OCI-LY3 (cell line): ENCODE data around the gene NAE1.

Experiments used
- H2AFZ ChIP-seq: fragments of 200-600, 300-600 bp; shearing (Covaris generic); 2 replicates; pipeline ENCODE4 v1.6.0; 2014; ENCODE audit warnings: antibody characterized with exemption, low read depth, low read length
- H3K27ac ChIP-seq: fragments of 200-600, 300-600 bp; sonication (generic); 2 replicates; pipeline ENCODE4 v1.5.1; 2014; ENCODE audit warnings: mild to moderate bottlenecking, low read length, moderate library complexity, mixed read lengths
- H3K27me3 ChIP-seq: fragments of 200-600, 300-600 bp; sonication (generic); 2 replicates; pipeline ENCODE4 v1.6.1; 2014; ENCODE audit warnings: low read depth, low read length, mixed read lengths
- H3K36me3 ChIP-seq: fragments of 200-600, 300-600 bp; sonication (generic); replicated peaks from 2 replicates; pipeline ENCODE3; 2014; ENCODE audit warnings: low read depth, low read length, mixed read lengths
- H3K4me1 ChIP-seq: fragments of 300-600, 200-600 bp; sonication (generic); 2 replicates; pipeline ENCODE4 v1.6.1; 2014; ENCODE audit warnings: low read length, mixed read lengths
- H3K4me2 ChIP-seq: fragments of 200-600, 300-600 bp; sonication (generic); 2 replicates; pipeline ENCODE4 v1.6.1; 2014; ENCODE audit warnings: low read length, mixed read lengths
- H3K4me3 ChIP-seq: fragments of 300-600, 200-600 bp; sonication (generic); 2 replicates; pipeline ENCODE4 v1.5.1; 2014; ENCODE audit warnings: antibody characterized with exemption, mild to moderate bottlenecking, low read length, moderate library complexity
- H3K79me2 ChIP-seq: fragments of 300-600, 200-600 bp; shearing (Covaris generic); 2 replicates; pipeline ENCODE4 v1.6.1; 2014; ENCODE audit warnings: mild to moderate bottlenecking, low read length, mixed read lengths
- H3K9ac ChIP-seq: fragments of 300-600, 200-600 bp; shearing (Covaris generic); 2 replicates; pipeline ENCODE4 v1.6.0; 2014; ENCODE audit warnings: mild to moderate bottlenecking, low read length, moderate library complexity
- H3K9me3 ChIP-seq: fragments of 200-600, 300-600 bp; shearing (Covaris generic); 2 replicates; pipeline ENCODE4 v1.6.1; 2014; ENCODE audit warnings: low read length, mixed read lengths; ENCODE audit not compliant: insufficient read depth
- H4K20me1 ChIP-seq: fragments of 200-600, 300-600 bp; sonication (generic); 2 replicates; pipeline ENCODE4 v1.6.1; 2016; ENCODE audit warnings: low read length, mixed read lengths; ENCODE audit not compliant: insufficient read depth
- EZH2phosphoT487 ChIP-seq: fragments of 200-600 bp; shearing (Covaris generic); IDR thresholded peaks from 2 replicates; pipeline ENCODE4 v1.6.1; 2018; ENCODE audit warnings: antibody characterized with exemption, mixed run types, low read depth
- TF ChIP-seq, protein P1 (sequence below): fragments of 200-600, 300-600 bp; sonication (generic); IDR thresholded peaks from 2 replicates; pipeline ENCODE4 v1.5.1; 2014; ENCODE audit warnings: antibody characterized with exemption, low read length, low read depth

The NAE1 gene

DNA sequence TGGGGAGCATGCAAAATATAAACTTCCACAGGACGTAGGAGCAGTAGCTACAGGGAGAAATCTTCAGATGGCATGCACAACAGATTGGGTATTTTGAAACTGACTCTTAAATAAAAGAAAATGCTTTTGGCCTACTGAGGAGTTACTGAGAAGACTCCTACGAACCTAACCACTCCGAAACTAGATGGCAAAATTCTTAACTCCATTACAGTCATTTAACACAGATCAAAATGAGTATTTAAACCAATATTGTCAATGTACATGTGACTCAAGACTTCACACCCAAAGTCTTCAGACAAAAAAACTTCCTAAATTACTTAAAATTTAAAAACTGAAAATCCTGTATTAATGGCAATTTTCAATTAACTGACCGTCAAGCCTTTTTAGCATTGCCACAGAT is 21.0 kb downstream of the NAE1 start:
- Histone ChIP-seq H3K9ac (no peak overlapping the region), H3K79me2 (no peaks in the 10 kb centered on the region), H3K27me3 (no peaks in the 10 kb centered on the region), H2AFZ (no peak overlapping the region), H3K4me3 (no peak overlapping the region), H3K4me1 (no peaks in the 10 kb centered on the region), H3K4me2 (no peak overlapping the region), H4K20me1 (no peaks in the 10 kb centered on the region), H3K27ac (no peak overlapping the region), H3K9me3 (no peaks in the 10 kb centered on the region), H3K36me3 (peaks cover 76% of the 10 kb centered on the region)
- TF ChIP-seq, protein P1, sequence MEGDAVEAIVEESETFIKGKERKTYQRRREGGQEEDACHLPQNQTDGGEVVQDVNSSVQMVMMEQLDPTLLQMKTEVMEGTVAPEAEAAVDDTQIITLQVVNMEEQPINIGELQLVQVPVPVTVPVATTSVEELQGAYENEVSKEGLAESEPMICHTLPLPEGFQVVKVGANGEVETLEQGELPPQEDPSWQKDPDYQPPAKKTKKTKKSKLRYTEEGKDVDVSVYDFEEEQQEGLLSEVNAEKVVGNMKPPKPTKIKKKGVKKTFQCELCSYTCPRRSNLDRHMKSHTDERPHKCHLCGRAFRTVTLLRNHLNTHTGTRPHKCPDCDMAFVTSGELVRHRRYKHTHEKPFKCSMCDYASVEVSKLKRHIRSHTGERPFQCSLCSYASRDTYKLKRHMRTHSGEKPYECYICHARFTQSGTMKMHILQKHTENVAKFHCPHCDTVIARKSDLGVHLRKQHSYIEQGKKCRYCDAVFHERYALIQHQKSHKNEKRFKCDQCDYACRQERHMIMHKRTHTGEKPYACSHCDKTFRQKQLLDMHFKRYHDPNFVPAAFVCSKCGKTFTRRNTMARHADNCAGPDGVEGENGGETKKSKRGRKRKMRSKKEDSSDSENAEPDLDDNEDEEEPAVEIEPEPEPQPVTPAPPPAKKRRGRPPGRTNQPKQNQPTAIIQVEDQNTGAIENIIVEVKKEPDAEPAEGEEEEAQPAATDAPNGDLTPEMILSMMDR = no peak
- TF ChIP-seq EZH2phosphoT487 = no peak

DNA sequence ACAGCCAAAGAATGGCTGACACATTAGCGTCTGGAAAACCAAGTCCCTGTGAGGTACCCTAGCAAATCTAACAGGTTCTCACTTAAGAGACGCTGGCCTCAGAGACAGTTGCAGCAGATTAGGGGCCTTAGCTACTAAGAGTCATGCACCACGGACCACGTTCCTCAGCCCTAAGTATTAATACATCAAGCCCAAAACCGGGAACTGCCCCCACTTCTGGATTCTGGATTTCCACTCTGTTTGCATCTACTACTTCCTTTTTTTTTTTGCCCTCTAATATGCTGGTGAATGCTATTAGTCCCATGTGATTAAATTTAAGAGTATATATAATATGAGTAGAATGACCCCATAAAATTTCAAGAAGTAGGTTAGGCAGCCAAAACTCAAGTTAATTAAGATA is 28.6 kb downstream of the NAE1 start:
- no peaks in the 10 kb centered on the region for H4K20me1 ChIP-seq
- TF ChIP-seq, protein P1 = no peak
- no peak for TF ChIP-seq EZH2phosphoT487
- no peaks in the 10 kb centered on the region for H3K27me3 ChIP-seq
- H3K4me2 ChIP-seq = no peak overlapping the region
- no peaks in the 10 kb centered on the region for H3K9me3 ChIP-seq
- H3K79me2 ChIP-seq = no peaks in the 10 kb centered on the region
- peaks cover 34% of the 10 kb centered on the region for H3K36me3 ChIP-seq
- no peak overlapping the region for H2AFZ ChIP-seq
- H3K4me1 ChIP-seq = no peaks in the 10 kb centered on the region
- H3K27ac ChIP-seq = no peak overlapping the region
- no peak overlapping the region for H3K9ac ChIP-seq
- H3K4me3 ChIP-seq = no peak overlapping the region

DNA sequence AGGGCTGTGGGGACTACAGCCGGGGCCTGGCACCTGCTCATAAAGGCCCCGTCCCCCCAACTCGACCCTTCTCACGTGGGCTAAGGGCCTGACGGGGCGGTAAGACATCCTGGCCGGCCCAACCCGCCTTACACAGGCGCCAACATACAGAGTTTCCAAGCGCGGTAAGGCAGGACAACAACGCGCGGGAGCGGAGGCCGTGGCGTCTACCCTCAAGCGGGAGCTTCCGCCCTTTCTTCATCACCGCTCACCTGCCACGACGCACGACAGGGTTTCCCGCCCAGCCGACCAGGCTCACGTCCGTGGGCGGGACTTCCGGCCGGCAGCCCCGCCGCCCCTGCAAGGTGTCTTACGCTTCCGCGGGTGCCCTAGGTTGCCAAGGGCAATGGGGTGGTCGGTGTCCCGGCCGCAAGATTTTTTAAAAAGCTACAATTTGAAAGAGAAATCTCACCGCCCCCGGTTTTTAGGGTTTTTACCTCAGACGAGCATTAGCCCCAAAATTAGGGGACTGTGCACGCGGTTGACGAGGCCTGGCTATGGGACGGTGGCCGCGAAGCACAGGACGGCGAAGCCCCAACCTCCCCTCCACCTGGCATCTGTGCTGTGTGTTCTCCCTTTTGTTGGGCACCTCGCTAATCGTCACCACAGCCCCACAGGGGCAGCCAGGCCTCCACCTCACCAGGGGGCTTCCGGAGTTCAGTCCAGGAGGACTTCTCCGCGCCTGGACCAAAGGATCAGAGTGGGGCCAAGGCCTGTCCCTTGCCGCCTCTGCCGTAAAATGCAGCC is 29.3 kb downstream of the NAE1 start, which contains the start of gene TERB1:
Gene TERB1, minus strand, starts transcription at position 265 of the 786 bp plus-strand sequence. CDS start 4,786 bp downstream, outside the sequence.
- Histone ChIP-seq H3K36me3 (peaks cover 28% of the 10 kb centered on the region), H3K4me3 (no peak within 1 kb of the TSS), H3K9me3 (no peaks in the 10 kb centered on the region), H3K27ac (no peak within 1 kb of the TSS), H2AFZ (no peak within 1 kb of the TSS), H3K4me1 (no peaks in the 10 kb centered on the region), H4K20me1 (no peaks in the 10 kb centered on the region), H3K27me3 (no peaks in the 10 kb centered on the region), H3K9ac (no peak within 1 kb of the TSS), H3K4me2 (no peak within 1 kb of the TSS), H3K79me2 (no peaks in the 10 kb centered on the region)
- no peak for TF ChIP-seq EZH2phosphoT487
- TF ChIP-seq, protein P1 = no peak

DNA sequence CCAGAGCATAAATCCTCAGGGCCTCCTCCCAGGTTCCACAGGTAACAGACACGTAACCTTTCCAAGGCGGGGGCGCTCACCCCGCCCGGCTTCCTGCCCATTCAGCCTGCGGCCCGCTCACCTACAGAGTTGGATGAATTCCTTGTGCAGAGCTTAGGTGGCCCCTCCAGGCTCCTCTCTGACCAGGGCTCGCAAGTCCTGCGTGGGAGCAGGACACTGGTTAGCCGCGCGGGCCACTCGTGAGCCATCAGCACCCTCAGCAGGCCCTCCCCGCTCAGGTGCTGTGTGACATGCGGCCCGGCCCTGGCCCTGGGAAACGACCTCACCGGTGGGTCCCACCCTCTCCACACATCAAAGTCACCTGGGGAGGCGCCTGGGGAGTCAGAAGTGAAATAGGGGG is 29.9 kb downstream of the NAE1 start:
- no peak overlapping the region for H3K9ac ChIP-seq
- no peaks in the 10 kb centered on the region for H3K27me3 ChIP-seq
- H3K36me3 ChIP-seq = peaks cover 25% of the 10 kb centered on the region
- no peaks in the 10 kb centered on the region for H3K9me3 ChIP-seq
- TF ChIP-seq EZH2phosphoT487 = no peak
- TF ChIP-seq, protein P1 = no peak
- no peaks in the 10 kb centered on the region for H3K4me1 ChIP-seq
- H3K27ac ChIP-seq = no peak overlapping the region
- no peak overlapping the region for H3K4me2 ChIP-seq
- H2AFZ ChIP-seq = no peak overlapping the region
- no peak overlapping the region for H3K4me3 ChIP-seq
- no peaks in the 10 kb centered on the region for H4K20me1 ChIP-seq
- no peaks in the 10 kb centered on the region for H3K79me2 ChIP-seq
